ENCODE measurements around the gene FXYD6.

The FXYD6 gene

DNA sequence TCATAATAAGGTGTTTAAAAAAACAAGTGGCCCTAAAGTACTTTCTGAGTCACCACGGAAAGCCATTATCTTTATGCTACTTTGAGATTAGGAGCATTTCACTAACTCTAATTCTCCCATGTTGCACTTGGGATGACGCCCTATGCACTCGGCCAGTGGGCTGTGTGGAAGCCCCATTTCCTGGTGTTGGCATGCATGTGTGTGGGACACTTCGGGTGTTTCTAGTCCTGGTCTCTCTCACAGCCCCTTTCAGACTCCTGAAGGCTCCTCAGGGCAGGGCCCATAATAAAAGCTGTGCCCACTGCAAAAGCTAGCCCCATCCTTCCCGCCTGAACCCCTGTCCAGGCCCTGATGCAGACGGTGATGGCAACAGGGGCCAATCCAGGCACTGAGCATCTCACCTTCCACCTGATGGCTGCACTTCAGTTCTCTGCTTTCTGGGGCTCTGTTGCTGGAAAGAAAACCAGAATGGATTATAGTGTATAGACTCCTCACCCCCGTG, 37.0 kb downstream of the FXYD6 start:
- TF ChIP-seq SIN3A (IDR thresholded peaks at IDR 0.05; ENCODE audit: borderline replicate concordance, insufficient read depth, low read length) (no peak), TAF1 (IDR thresholded peaks at IDR 0.05; ENCODE audit: borderline replicate concordance, insufficient read depth, low read length) (no peak), POLR2AphosphoS5 (IDR thresholded peaks at IDR 0.05; ENCODE audit: low read depth, low read length) (no peak), FOXP2 (optimal IDR thresholded peaks at IDR 0.05; ENCODE audit: borderline replicate concordance, extremely low read depth, extremely low read length, insufficient read depth) (no peak)
- TF ChIP-seq, protein P1, sequence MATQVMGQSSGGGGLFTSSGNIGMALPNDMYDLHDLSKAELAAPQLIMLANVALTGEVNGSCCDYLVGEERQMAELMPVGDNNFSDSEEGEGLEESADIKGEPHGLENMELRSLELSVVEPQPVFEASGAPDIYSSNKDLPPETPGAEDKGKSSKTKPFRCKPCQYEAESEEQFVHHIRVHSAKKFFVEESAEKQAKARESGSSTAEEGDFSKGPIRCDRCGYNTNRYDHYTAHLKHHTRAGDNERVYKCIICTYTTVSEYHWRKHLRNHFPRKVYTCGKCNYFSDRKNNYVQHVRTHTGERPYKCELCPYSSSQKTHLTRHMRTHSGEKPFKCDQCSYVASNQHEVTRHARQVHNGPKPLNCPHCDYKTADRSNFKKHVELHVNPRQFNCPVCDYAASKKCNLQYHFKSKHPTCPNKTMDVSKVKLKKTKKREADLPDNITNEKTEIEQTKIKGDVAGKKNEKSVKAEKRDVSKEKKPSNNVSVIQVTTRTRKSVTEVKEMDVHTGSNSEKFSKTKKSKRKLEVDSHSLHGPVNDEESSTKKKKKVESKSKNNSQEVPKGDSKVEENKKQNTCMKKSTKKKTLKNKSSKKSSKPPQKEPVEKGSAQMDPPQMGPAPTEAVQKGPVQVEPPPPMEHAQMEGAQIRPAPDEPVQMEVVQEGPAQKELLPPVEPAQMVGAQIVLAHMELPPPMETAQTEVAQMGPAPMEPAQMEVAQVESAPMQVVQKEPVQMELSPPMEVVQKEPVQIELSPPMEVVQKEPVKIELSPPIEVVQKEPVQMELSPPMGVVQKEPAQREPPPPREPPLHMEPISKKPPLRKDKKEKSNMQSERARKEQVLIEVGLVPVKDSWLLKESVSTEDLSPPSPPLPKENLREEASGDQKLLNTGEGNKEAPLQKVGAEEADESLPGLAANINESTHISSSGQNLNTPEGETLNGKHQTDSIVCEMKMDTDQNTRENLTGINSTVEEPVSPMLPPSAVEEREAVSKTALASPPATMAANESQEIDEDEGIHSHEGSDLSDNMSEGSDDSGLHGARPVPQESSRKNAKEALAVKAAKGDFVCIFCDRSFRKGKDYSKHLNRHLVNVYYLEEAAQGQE (IDR thresholded peaks at IDR 0.05; ENCODE audit: insufficient read depth in 1 of 2, low read depth in 2 of 2, low read length in 2 of 2), result no peak

DNA sequence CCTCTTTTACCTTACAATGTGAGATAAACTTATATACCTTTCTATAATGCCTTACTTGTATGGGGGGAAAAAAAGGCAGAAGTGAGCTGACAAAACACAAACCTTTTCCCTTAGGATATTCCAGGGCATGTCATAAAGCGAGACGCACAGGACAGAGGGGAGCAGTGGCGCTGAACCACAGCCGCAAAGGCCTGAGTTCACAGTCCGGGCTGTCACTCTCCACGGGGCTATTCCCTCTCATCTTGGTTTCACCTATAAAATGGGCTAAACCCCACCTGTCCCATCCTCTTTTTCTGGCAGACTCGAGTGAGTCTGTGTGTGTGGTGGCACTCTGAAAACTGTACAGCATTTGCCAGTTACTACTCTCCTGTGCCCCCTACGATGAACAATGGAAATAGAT, 37.6 kb downstream of the FXYD6 start:
- TF ChIP-seq, protein P1 (IDR thresholded peaks at IDR 0.05; ENCODE audit: insufficient read depth in 1 of 2, low read depth in 2 of 2, low read length in 2 of 2), result no peak
- TF ChIP-seq POLR2AphosphoS5 (IDR thresholded peaks at IDR 0.05; ENCODE audit: low read depth, low read length) (no peak), FOXP2 (optimal IDR thresholded peaks at IDR 0.05; ENCODE audit: borderline replicate concordance, extremely low read depth, extremely low read length, insufficient read depth) (no peak), SIN3A (IDR thresholded peaks at IDR 0.05; ENCODE audit: borderline replicate concordance, insufficient read depth, low read length) (no peak), TAF1 (IDR thresholded peaks at IDR 0.05; ENCODE audit: borderline replicate concordance, insufficient read depth, low read length) (no peak)

DNA sequence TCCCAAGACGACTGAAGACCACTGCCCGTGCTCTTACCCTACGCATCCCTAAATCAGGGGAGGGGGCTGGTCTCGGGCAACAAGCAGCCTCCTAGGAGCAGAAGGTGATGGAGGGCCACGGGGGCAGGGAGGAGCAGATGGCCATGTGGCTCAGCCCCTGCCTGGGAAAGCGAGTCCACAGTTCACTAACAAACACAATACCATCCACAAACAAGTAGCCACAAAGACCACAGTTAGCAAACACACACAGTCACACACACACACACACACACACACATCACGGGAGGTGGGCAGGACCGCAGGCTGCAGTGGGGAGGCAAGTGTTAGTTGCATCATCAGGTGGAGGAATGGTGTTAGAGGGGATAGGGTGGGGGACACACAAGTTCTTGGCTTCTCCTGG, 38.7 kb downstream of the FXYD6 start:
- TF ChIP-seq FOXP2 (optimal IDR thresholded peaks at IDR 0.05; ENCODE audit: borderline replicate concordance, extremely low read depth, extremely low read length, insufficient read depth) (no peak), SIN3A (IDR thresholded peaks at IDR 0.05; ENCODE audit: borderline replicate concordance, insufficient read depth, low read length) (no peak), TAF1 (IDR thresholded peaks at IDR 0.05; ENCODE audit: borderline replicate concordance, insufficient read depth, low read length) (no peak), POLR2AphosphoS5 (IDR thresholded peaks at IDR 0.05; ENCODE audit: low read depth, low read length) (no peak)
- TF ChIP-seq, protein P1 (IDR thresholded peaks at IDR 0.05; ENCODE audit: insufficient read depth in 1 of 2, low read depth in 2 of 2, low read length in 2 of 2), result no peak

DNA sequence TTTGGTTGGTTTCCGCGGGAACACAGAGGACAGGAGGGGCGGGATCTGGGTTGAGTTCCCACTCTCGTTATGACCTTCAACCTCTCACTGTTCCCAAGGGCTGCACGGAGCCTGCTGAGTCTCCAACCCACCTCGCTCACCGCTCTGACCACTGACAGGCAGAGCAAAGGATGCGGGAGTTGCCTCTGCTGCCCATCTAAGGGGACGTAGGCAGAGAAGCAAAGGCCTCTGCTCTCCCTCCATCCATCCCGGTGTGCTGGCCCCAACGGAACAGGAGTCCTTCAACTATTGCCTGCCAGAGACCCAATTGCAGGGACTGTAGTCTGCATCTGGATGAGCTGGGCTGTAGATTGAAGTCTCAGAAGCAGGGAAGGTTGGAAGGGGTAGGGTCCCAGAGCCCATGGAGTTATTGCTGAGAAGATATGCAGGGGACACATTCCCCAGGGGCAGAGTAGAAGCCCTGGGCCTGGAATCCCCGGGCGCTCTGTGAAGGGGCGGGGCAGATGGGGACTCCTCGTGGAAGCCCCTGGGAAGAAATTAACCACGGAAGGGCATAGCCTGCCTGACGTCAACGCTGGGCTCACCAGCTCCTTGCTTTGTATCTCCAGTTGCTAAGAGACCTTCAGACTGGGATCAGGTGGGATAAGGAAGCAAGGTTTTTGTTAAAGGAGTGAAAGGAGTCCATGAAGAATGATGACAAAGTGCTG, 39.2 kb downstream of the FXYD6 start:
- no peak for TF ChIP-seq FOXP2 (optimal IDR thresholded peaks at IDR 0.05; ENCODE audit: borderline replicate concordance, extremely low read depth, extremely low read length, insufficient read depth)
- TF ChIP-seq, protein P1 (IDR thresholded peaks at IDR 0.05; ENCODE audit: insufficient read depth in 1 of 2, low read depth in 2 of 2, low read length in 2 of 2), result no peak
- TF ChIP-seq SIN3A (IDR thresholded peaks at IDR 0.05; ENCODE audit: borderline replicate concordance, insufficient read depth, low read length), result no peak
- no peak for TF ChIP-seq POLR2AphosphoS5 (IDR thresholded peaks at IDR 0.05; ENCODE audit: low read depth, low read length)
- no peak for TF ChIP-seq TAF1 (IDR thresholded peaks at IDR 0.05; ENCODE audit: borderline replicate concordance, insufficient read depth, low read length)
